Psoas muscle (tissue), 8 donors: ENCODE results near the gene NAT9. TPM values are rescaled to one million over a fixed set of nuclear protein-coding genes. Genes with fewer than 3 reads are reported as not detected.

Experiments used
- ATAC-seq, 4 donors: fragments of 200-7000 bp; cut with Tn5 transposase; one replicate each; pipeline ENCODE4 v1.9.1; 2020; ENCODE audit warnings: moderate library complexity in 3 of 4, mild to moderate bottlenecking in 2 of 4
- DNase-seq, 2 donors: peaks; one replicate each; pipeline ENCODE4 v3.0.0-alpha.2; 2020
- H3K27ac ChIP-seq: fragments of 200-600 bp; one replicate; pipeline ENCODE4 v1.8.0; 2022
- H3K27me3 ChIP-seq, 3 donors: fragments of 200-600 bp in 1 of 3; one replicate each; pipeline versions ENCODE4 v1.6.1 to v1.8.0; 2013 to 2022; ENCODE audit warnings: low read length in 2 of 3, mild to moderate bottlenecking in 2 of 3, moderate library complexity in 1 of 3; ENCODE audit not compliant: insufficient read depth in 3 of 3
- H3K36me3 ChIP-seq, 2 donors: fragments of 200-600 bp in 1 of 2; one replicate each; pipeline versions ENCODE4 v1.6.1 to v1.8.0; 2013 to 2022; ENCODE audit warnings: low read depth in 1 of 2, mild to moderate bottlenecking in 1 of 2, moderate library complexity in 1 of 2; ENCODE audit not compliant: insufficient read depth in 1 of 2
- H3K4me1 ChIP-seq: fragments of 200-600 bp; one replicate; pipeline ENCODE4 v1.8.0; 2022
- H3K4me3 ChIP-seq: fragments of 200-600 bp; one replicate; pipeline ENCODE4 v1.8.0; 2022; ENCODE audit warnings: mild to moderate bottlenecking
- H3K9me3 ChIP-seq: fragments of 200-600 bp; one replicate; pipeline ENCODE4 v1.8.0; 2022
- WGBS, 3 donors: extraction: QIAGEN DNeasy Blood & Tissue Kit; methylation state at CpG; one replicate each; pipeline versions ENCODE4 v1.1.6 to v1.1.7; 2013; 5-methylcytosine and 5-hydroxymethylcytosine counted together
- intact Hi-C, 2 donors: fragments of 100-400 bp; cut with DNase I; formaldehyde crosslinking; loops; one replicate each; pipeline versions ENCODE4 v1.11.0 to v1.14.2; 2022
- polyA plus RNA-seq, 3 donors: library from polyadenylated mRNA; stranded (reverse); fragments of 200-250 nt; gene quantifications; one replicate each; pipeline ENCODE4 v1.2.3, GENCODE V29; 2013
- total RNA-seq, 4 donors: library from RNA; stranded (reverse); fragmentation: NEBNext Ultra II Directional in 2 of 4; extraction: Animal tissue kit (Norgen Biotek cat#: 25700) in 2 of 4; gene quantifications; one replicate each; pipeline versions ENCODE4 v1.2.1 to v1.2.4, GENCODE V29; 2021 to 2023
- TF ChIP-seq, protein P1 (sequence below): fragments of 200-600 bp; IDR thresholded peaks from one replicate; pipeline ENCODE4 v1.8.0; 2022; ENCODE audit warnings: antibody characterized with exemption
- donor health status: healthy with polysubstance abuse.
- donor health status: DM: no; HTN: no; CAD: no; lungs with moderate emphysema.
- donor health status: Bipolar disorder and iron deficiency.
- donor health status: healthy.
- donor health status: DM: yes; HTN: yes; CAD: no.
- donor health status: DM: no; HTN: no; CAD: no.
- donor health status: DM: no; HTN: no; CAD: no.
- donor health status: DM: yes; HTN: yes; CAD: no.

Gene NAT9
- total and polyA plus RNA-seq, 7 donors: 15.2 to 52.5 (median 25.8) TPM

DNA sequence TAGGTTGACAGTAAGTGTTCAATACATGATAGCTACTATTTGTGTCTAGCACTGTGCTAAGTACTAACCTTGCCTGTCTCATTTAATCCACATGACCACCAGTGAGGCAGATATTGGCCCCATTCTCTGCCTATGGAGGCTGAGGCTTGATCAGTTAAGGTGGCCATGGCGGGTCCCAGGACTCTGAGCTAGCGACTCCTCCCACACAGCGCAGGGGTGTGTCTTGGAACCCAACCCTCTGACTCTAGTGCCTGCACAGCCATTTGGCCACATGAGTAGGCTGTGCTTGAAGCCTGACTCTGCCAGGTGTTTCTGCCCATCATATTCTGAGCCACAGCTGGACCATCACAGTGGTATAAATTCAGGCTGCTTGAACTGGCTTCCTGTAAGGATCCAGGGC, 21.3 kb downstream of the NAT9 start:
- Histone ChIP-seq H3K4me3 (no peak overlapping the region), H3K27ac (no peak overlapping the region), H3K27me3 (peaks cover 0 to 4% (median 0%) of the 10 kb centered on the region in 3 donors), H3K9me3 (no peaks in the 10 kb centered on the region), H3K4me1 (peaks cover 16% of the 10 kb centered on the region), H3K36me3 (no peaks in the 10 kb centered on the region)
- intact Hi-C loops: no loop called here
- DNase-seq (no peak), ATAC-seq (peak in 1 of 4 donors; percentile 52)
- TF ChIP-seq, protein P1, sequence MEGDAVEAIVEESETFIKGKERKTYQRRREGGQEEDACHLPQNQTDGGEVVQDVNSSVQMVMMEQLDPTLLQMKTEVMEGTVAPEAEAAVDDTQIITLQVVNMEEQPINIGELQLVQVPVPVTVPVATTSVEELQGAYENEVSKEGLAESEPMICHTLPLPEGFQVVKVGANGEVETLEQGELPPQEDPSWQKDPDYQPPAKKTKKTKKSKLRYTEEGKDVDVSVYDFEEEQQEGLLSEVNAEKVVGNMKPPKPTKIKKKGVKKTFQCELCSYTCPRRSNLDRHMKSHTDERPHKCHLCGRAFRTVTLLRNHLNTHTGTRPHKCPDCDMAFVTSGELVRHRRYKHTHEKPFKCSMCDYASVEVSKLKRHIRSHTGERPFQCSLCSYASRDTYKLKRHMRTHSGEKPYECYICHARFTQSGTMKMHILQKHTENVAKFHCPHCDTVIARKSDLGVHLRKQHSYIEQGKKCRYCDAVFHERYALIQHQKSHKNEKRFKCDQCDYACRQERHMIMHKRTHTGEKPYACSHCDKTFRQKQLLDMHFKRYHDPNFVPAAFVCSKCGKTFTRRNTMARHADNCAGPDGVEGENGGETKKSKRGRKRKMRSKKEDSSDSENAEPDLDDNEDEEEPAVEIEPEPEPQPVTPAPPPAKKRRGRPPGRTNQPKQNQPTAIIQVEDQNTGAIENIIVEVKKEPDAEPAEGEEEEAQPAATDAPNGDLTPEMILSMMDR: no peak
- WGBS, 3 donors: 61 to 81% (median 63%) methylated on average over 3 of the region's 3 CpGs

DNA sequence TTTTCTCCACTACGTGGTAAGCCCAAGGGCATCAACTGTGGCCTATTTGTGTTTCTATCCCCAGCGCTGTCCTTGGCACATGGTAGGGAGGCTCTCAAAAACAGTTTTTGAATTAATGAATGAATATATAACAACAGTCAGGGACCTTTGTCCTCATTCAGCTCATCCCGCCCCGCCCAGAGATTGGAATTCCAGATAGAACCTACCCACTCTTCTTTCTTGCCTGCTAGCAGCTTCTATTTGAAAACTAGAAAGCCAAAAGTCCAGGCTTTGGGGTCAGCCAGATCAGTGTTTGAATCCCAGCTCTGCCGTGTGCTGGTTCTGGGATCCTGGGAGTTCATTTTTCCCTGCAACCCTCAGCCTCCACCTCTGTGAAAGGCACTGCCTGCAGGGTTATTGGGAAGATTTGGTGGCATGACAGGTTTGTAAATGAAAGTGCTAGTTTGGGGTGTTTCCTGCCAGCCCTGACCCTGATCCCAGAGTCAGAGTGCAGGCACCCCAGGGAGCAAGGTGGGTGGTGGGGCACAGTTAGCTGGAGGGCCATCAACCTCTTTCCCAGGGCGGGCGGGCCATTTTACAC, 23.2 kb downstream of the NAT9 start:
- H3K9me3 ChIP-seq: no peaks in the 10 kb centered on the region
- peaks cover 7% of the 10 kb centered on the region for H3K4me1 ChIP-seq
- DNase-seq (no peak), ATAC-seq (no peak)
- intact Hi-C loops: no loop called here
- no peak overlapping the region for H3K27ac ChIP-seq
- no peak overlapping the region for H3K4me3 ChIP-seq
- TF ChIP-seq, protein P1: no peak
- no peaks in the 10 kb centered on the region for H3K36me3 ChIP-seq
- WGBS, 3 donors: 94 to 97% (median 97%) methylated on average over 7 of the region's 7 CpGs
- H3K27me3 ChIP-seq: peaks cover 0 to 11% (median 1%) of the 10 kb centered on the region in 3 donors

DNA sequence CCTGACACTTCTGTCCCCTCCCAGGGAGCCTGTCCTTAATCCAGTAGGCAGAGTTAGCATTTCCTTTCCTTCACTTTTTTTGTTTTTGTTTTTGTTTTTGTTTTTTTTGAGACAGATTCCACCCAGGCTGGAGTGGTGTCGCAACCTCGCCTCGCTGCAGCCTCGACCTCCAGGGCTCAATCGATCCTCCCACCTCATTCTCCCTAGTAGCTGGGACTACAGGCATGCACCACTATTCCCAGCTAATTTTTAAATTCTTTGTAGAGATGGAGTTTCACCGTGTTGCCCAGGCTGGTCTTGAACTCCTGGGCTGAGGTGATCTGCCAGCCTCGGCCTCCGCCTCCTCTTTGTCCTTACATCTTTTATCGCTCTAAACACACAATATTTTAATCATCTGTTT, 23.7 kb downstream of the NAT9 start:
- ATAC-seq: no peak
- no peaks in the 10 kb centered on the region for H3K9me3 ChIP-seq
- H3K4me1 ChIP-seq: peaks cover 10% of the 10 kb centered on the region
- TF ChIP-seq, protein P1: no peak
- peak in 1 of 2 donors; percentile 7 for DNase-seq
- no peak overlapping the region for H3K4me3 ChIP-seq
- 90 to 95% (median 90%) methylated on average over 9 of the region's 9 CpGs for WGBS, 3 donors
- intact Hi-C loops: no loop called here
- H3K27me3 ChIP-seq: peaks cover 0 to 11% (median 1%) of the 10 kb centered on the region in 3 donors
- H3K36me3 ChIP-seq: no peaks in the 10 kb centered on the region
- H3K27ac ChIP-seq: no peak overlapping the region

DNA sequence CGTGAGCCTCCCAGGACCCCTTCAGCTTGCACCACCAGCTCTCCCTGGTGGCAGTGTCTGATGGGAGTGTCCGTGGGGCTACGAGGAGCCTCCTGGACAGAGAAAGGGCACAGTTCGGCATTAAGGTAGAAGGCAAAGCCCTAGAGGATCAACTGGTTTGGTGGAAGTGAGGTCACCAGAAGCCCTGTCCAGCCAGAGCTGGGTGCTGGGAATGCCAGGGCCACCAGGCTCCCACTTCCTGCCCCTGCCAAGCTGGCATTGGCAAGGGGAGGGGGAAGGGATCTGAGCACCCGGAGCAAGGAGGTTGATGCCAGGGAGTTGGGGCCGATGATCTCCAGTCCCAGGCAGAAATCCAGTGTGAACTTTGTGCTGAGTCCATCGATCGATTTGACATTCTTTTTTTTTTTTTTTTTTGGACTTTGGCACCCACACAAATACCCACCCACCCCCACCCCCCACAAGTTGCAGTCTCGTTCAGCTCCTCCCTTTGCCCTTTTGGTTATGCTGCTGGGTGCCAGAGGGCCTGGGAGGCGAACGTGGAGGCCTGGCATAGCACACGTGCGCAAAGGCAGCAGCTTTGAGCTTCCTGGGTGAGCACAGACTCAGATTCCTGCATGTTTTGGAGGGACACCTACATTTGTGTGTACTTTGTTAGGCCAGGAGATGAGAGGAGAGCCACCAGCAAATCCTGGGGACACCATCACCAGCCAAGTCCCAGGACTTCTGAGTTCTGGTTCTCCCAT, 25.6 kb downstream of the NAT9 start:
- H3K27ac ChIP-seq: no peak overlapping the region
- TF ChIP-seq, protein P1: no peak
- peak overlapping the region; percentile 80 for H3K4me3 ChIP-seq
- no peaks in the 10 kb centered on the region for H3K9me3 ChIP-seq
- peak in 1 of 2 donors; percentile 53 for DNase-seq
- H3K36me3 ChIP-seq: no peaks in the 10 kb centered on the region
- peaks cover 11% of the 10 kb centered on the region for H3K4me1 ChIP-seq
- ATAC-seq: peak in 1 of 4 donors; percentile 26
- H3K27me3 ChIP-seq: peaks cover 0 to 11% (median 1%) of the 10 kb centered on the region in 3 donors
- 40 to 61% (median 48%) methylated on average over 13 of the region's 13 CpGs for WGBS, 3 donors
- intact Hi-C loops: no loop called here
